Endothelial cell of umbilical vein (primary cell): ENCODE measurements around the gene SSR1. TPM values are rescaled to one million over a fixed set of nuclear protein-coding genes. Genes with fewer than 3 reads are reported as not detected.

Experiments
- BruUV-seq: library from RNA; stranded (reverse); fragments of 400-500 nt; replicated peaks from 2 replicates; lab custom pipeline; 2021; lab: Mats Ljungman, UMichigan
- CTCF ChIA-PET: fragments of 300-600, 350-600 bp; sonication (Branson Sonifier 250); formaldehyde crosslinking; loops from one replicate; lab custom pipeline; 2021; ENCODE audit warnings: antibody characterized with exemption, inconsistent platforms; lab: Charles Lee
- POLR2A ChIA-PET: fragments of 300-600, 350-600 bp; sonication (Branson Sonifier 250); formaldehyde crosslinking; loops from one replicate; lab custom pipeline; 2021; ENCODE audit warnings: antibody characterized with exemption, inconsistent platforms; lab: Charles Lee
- DNase-seq: peaks from one replicate; pipeline ENCODE4 v3.0.0-alpha.2; 2011; ENCODE audit warnings: low read depth, low spot score
- FAIRE-seq: peaks from 2 replicates; lab custom pipeline; 2011; peaks lifted over from hg19 to GRCh38; lab: Jason Lieb, UNC
- H2AFZ ChIP-seq: 2 replicates; pipeline ENCODE4 v1.6.0; 2012; ENCODE audit warnings: low read depth, low read length, control low read depth, inconsistent platforms
- H3K27ac ChIP-seq: 2 replicates; pipeline ENCODE4 v1.5.1; 2011; ENCODE audit warnings: low read depth, mild to moderate bottlenecking, control low read depth, low read length, moderate library complexity; ENCODE audit not compliant: insufficient read depth
- H3K27me3 ChIP-seq, 2 experiments: 2 replicates each; pipeline versions ENCODE4 v1.6.0 to v1.6.1; 2011; ENCODE audit warnings: low read length in 2 of 2, mixed read lengths in 1 of 2; ENCODE audit not compliant: control insufficient read depth in 2 of 2, insufficient read depth in 2 of 2
- H3K36me3 ChIP-seq, 2 experiments: 2 replicates in 1 of 2; 3 replicates in 1 of 2; pipeline ENCODE4 v1.5.1; 2011; ENCODE audit warnings: low read length in 2 of 2, mild to moderate bottlenecking in 1 of 2, moderate library complexity in 1 of 2; ENCODE audit not compliant: control insufficient read depth in 2 of 2, insufficient read depth in 2 of 2; ENCODE audit errors: extremely low read depth in 1 of 2
- H3K4me1 ChIP-seq: 3 replicates; pipeline ENCODE4 v1.5.1; 2011; ENCODE audit warnings: mild to moderate bottlenecking, low read length; ENCODE audit not compliant: control insufficient read depth, insufficient read depth; ENCODE audit errors: extremely low read depth
- H3K4me2 ChIP-seq: 2 replicates; pipeline ENCODE4 v1.6.1; 2011; ENCODE audit warnings: low read length, control low read depth, mixed read lengths; ENCODE audit not compliant: insufficient read depth
- H3K4me3 ChIP-seq, 3 experiments: fragments of 200-600 bp in 1 of 3; sonication (generic), shearing (Covaris generic) in 1 of 3; replicated peaks in 1 of 3; 2 replicates each; pipeline ENCODE4 v1.5.1; 2011 to 2016; ENCODE audit warnings: control low read depth in 3 of 3, low read length in 3 of 3, mild to moderate bottlenecking in 2 of 3, inconsistent platforms in 1 of 3, low read depth in 1 of 3, moderate library complexity in 1 of 3; ENCODE audit not compliant: insufficient read depth in 1 of 3
- H3K79me2 ChIP-seq: 2 replicates; pipeline ENCODE4 v1.6.0; 2012; ENCODE audit warnings: low read length, inconsistent platforms; ENCODE audit not compliant: control insufficient read depth, insufficient read depth
- H3K9ac ChIP-seq: replicated peaks from 2 replicates; pipeline ENCODE3; 2011; ENCODE audit warnings: low read length, control low read depth; ENCODE audit not compliant: insufficient read depth; ENCODE audit errors: extremely low read depth
- H3K9me1 ChIP-seq: replicated peaks from 3 replicates; pipeline ENCODE4 v1.6.0; 2011; ENCODE audit warnings: mild to moderate bottlenecking, low read length; ENCODE audit not compliant: control insufficient read depth, insufficient read depth; ENCODE audit errors: extremely low read depth
- H3K9me3 ChIP-seq: replicated peaks from 2 replicates; pipeline ENCODE4 v1.5.1; 2012; ENCODE audit warnings: low read length, inconsistent platforms; ENCODE audit not compliant: control insufficient read depth, insufficient read depth
- H4K20me1 ChIP-seq: replicated peaks from 2 replicates; pipeline ENCODE3; 2011; ENCODE audit warnings: mild to moderate bottlenecking, low read length; ENCODE audit not compliant: control insufficient read depth, insufficient read depth; ENCODE audit errors: extremely low read depth
- CTCF ChIP-seq, 2 donors: IDR thresholded peaks; 1 replicate in 1 of 2; 2 replicates in 1 of 2; pipeline ENCODE4 v1.5.1; 2011; ENCODE audit warnings: low read length in 2 of 2, mild to moderate bottlenecking in 2 of 2, moderate library complexity in 2 of 2, control low read depth in 1 of 2, inconsistent platforms in 1 of 2, low read depth in 1 of 2; ENCODE audit not compliant: insufficient read depth in 1 of 2; ENCODE audit errors: extremely low read depth in 1 of 2
- EZH2 ChIP-seq: IDR thresholded peaks from 2 replicates; pipeline ENCODE4 v1.6.1; 2012; ENCODE audit warnings: borderline replicate concordance, low read depth, mild to moderate bottlenecking, moderate library complexity, low read length, inconsistent platforms; ENCODE audit not compliant: severe bottlenecking
- FOS ChIP-seq: IDR thresholded peaks from 2 replicates; pipeline ENCODE4 v1.6.1; 2011; ENCODE audit warnings: mild to moderate bottlenecking, low read length, moderate library complexity, borderline replicate concordance; ENCODE audit not compliant: insufficient read depth
- GATA2 ChIP-seq: IDR thresholded peaks from 2 replicates; pipeline ENCODE4 v1.7.0; 2011; ENCODE audit warnings: low read depth, mild to moderate bottlenecking, moderate library complexity, mixed read lengths, low read length; ENCODE audit not compliant: insufficient read length, insufficient read depth
- JUN ChIP-seq: IDR thresholded peaks from 2 replicates; pipeline ENCODE4 v1.6.1; 2011; ENCODE audit warnings: borderline replicate concordance, low read depth; ENCODE audit not compliant: insufficient read length, insufficient read depth
- MAX ChIP-seq: IDR thresholded peaks from 2 replicates; pipeline ENCODE4 v1.6.1; 2011; ENCODE audit not compliant: insufficient read depth, insufficient read length
- MYC ChIP-seq: IDR thresholded peaks from one replicate; pipeline ENCODE4 v1.6.1; 2011; ENCODE audit warnings: mild to moderate bottlenecking, low read depth, low read length
- POLR2A ChIP-seq: IDR thresholded peaks from 2 replicates; pipeline ENCODE4 v1.6.1; 2012; ENCODE audit warnings: low read depth, mild to moderate bottlenecking, control low read depth, low read length
- POLR2AphosphoS5 ChIP-seq: IDR thresholded peaks from 2 replicates; pipeline ENCODE4 v1.6.1; 2012; ENCODE audit warnings: low read depth, mild to moderate bottlenecking, control low read depth, low read length, moderate library complexity; ENCODE audit not compliant: insufficient read depth
- dilution Hi-C: fragments of 300-500 bp; cut with MboI; formaldehyde crosslinking; loops from one replicate; pipeline ENCODE4 v1.15.0; 2019; ENCODE audit warnings: low sequenced_read_pairs; ENCODE audit not compliant: extremely low pct_ligation_motif_present
- intact Hi-C: fragments of 100-400 bp; cut with micrococcal nuclease; formaldehyde crosslinking; loops from one replicate; pipeline ENCODE4 v1.10.0; 2022
- polyA plus RNA-seq, 4 experiments: library from polyadenylated mRNA; depleted of rRNA in 3 of 4; stranded (reverse) in 3 of 4; unstranded in 1 of 4; fragments of >200 nt; gene quantifications; 2 replicates each; pipeline versions ENCODE4 v1.2.1 to v1.2.3, GENCODE V29; 2011 to 2012; ENCODE audit warnings: missing spikeins in 1 of 4
- total RNA-seq: library from RNA; stranded (reverse); gene quantifications from 2 replicates; pipeline ENCODE4 v1.2.3, GENCODE V29; 2021

Gene SSR1
- total and polyA plus RNA-seq, 2 donors (not counting 3 experiments of a cell fraction or from before 2014, with no cell fraction given), result 70.7 to 187 TPM

GRCh38 chr6:7245668-7246393 lies 67.2 kb downstream of the SSR1 start:
- DNase-seq, result no peak
- Histone ChIP-seq H3K79me2 (no peaks in the 10 kb centered on the region), H3K27me3 (no peaks in the 10 kb centered on the region), H3K4me3 (no peak overlapping the region), H3K4me1 (no peaks in the 10 kb centered on the region), H3K36me3 (peaks cover 9 to 47% of the 10 kb centered on the region in 2 experiments), H4K20me1 (no peaks in the 10 kb centered on the region), H3K4me2 (no peak overlapping the region), H3K27ac (no peak overlapping the region), H3K9me1 (no peaks in the 10 kb centered on the region), H3K9ac (no peak overlapping the region), H2AFZ (no peak overlapping the region), H3K9me3 (no peaks in the 10 kb centered on the region)
- dilution Hi-C loops (no loop called here), intact Hi-C loops (no loop called here)
- no TSS peak for BruUV-seq
- ChIA-PET CTCF (interaction anchor here (4.8 to 4.9 kb wide), 2 partner anchors 549 to 569 kb away, joined by 21 to 46 read pairs; no protein-coding TSS in a partner anchor), POLR2A (interaction anchor here (0.6 kb wide), 1 partner anchor 487 kb away, joined by 3 read pairs; no protein-coding TSS in a partner anchor)
- TF ChIP-seq GATA2, result no peak
- no peak for TF ChIP-seq POLR2A
- no peak for TF ChIP-seq JUN
- no peak for TF ChIP-seq MAX
- TF ChIP-seq FOS, result no peak
- TF ChIP-seq CTCF (IDR thresholded peaks at IDR 0.05; ENCODE audit: extremely low read depth in 1 of 2, insufficient read depth in 1 of 2, low read depth in 1 of 2, low read length in 2 of 2), result no peak
- TF ChIP-seq MYC, result no peak
- no peak for TF ChIP-seq EZH2
- no peak for TF ChIP-seq POLR2AphosphoS5
- no peak for FAIRE-seq
